Urinary bladder (tissue), 4 donors: ENCODE results near the gene LRRC47. TPM values are rescaled to one million over a fixed set of nuclear protein-coding genes. Genes with fewer than 3 reads are reported as not detected.

Experiments
- DNase-seq: peaks from one replicate; pipeline ENCODE4 v3.0.0-alpha.2; 2015; ENCODE audit errors: extremely low spot score
- H3K27ac ChIP-seq: one replicate; pipeline ENCODE4 v1.5.1; 2013; ENCODE audit warnings: low read depth, mild to moderate bottlenecking, moderate library complexity
- H3K36me3 ChIP-seq: one replicate; pipeline ENCODE4 v1.6.1; 2013; ENCODE audit warnings: mild to moderate bottlenecking, moderate library complexity; ENCODE audit not compliant: insufficient read depth
- H3K4me1 ChIP-seq: one replicate; pipeline ENCODE4 v1.6.1; 2013; ENCODE audit warnings: mild to moderate bottlenecking, moderate library complexity; ENCODE audit not compliant: insufficient read depth
- H3K4me3 ChIP-seq: one replicate; pipeline ENCODE4 v1.5.1; 2013; ENCODE audit warnings: low read depth, low read length
- WGBS: extraction: QIAGEN DNeasy Blood & Tissue Kit; methylation state at CpG from one replicate; pipeline ENCODE4 v1.1.7; 2013; 5-methylcytosine and 5-hydroxymethylcytosine counted together
- polyA plus RNA-seq: library from polyadenylated mRNA; stranded (reverse); fragments of 200-250 nt; gene quantifications from one replicate; pipeline ENCODE4 v1.2.3, GENCODE V29; 2013
- total RNA-seq: library from RNA; depleted of rRNA; stranded (reverse); fragments of >200 nt; gene quantifications from one replicate; pipeline ENCODE4 v1.2.3, GENCODE V29; 2014
- donor health status: healthy with polysubstance abuse.
- donor health status: healthy.

Gene LRRC47
- total and polyA plus RNA-seq, 2 donors = 17.8 to 31.0 TPM

DNA sequence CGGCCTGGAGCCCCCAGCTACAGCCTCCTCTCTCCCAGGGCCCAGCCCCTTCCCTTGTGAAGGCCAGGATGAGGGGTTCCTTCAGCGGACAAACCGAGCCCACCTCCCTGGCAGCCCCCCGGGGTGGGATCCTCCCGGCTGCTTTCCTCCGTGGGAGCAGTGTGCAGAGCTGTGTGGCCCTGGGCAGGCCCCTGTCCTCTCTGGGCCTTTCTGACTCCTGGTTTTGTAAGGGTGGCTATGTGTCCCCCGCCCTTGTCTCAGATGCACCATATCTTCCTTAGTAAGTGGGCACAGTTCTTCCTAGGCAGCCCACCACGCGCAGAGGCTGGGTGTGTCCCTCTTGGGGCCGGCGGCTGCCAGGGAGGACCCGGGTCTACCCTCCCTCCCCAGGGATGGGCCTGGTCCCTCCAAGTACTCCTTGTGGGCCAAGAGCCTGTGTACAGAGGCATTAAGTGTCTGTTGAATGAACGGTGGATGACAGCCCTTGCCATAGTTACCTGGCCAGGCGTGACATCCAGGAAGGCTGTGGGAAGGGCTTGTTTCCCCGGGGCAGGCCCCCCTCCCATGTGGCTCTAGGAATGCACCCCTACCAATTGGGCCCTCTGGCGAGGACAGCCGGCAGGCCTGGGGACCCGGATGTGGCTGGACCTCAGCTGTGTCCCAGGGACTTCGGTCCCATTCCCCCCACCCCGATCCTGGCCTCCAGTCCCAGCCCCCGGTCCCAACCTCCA is 19.9 kb downstream of the LRRC47 start:
- Histone ChIP-seq H3K4me1 (no peaks in the 10 kb centered on the region), H3K4me3 (no peak overlapping the region), H3K27ac (no peak overlapping the region), H3K36me3 (peaks cover 2% of the 10 kb centered on the region)
- 69% methylated on average over 21 of the region's 21 CpGs for WGBS
- DNase-seq = no peak

DNA sequence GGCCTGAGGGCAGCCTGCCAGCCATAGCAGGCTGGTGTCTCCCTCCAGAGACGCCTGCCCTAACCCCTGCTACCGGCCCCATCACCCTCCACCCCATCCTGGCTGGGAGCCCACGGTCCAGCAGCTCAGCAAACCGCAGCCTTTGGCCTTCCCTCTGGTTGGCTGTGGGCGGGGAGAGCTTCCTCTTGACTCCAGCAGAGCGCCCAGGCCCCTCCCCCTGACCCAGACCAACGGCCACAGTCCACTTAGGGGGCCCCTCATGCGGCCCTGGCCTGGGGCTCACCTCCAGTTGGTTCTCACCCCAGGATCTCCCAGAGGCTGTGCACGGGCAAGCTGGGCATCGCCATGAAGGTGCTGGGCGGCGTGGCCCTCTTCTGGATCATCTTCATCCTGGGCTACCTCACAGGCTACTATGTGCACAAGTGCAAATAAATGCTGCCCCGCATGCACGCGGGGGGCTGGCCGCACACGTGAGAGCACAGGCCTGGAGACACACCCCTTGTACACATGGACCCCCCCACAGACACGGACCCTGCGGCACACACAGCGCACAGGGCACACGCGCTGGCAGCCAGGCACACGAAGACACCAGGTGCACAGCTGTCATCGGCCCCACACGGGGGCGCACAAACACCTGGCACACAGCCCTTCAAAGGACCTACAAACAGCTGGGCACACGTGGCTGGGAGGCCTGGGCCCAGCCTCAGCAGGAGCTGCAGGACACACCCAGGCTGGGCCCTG is 20.6 kb downstream of the LRRC47 start:
- Histone ChIP-seq H3K27ac (no peak overlapping the region), H3K4me1 (no peaks in the 10 kb centered on the region), H3K4me3 (no peak overlapping the region), H3K36me3 (no peaks in the 10 kb centered on the region)
- WGBS = 31% methylated on average over 27 of the region's 27 CpGs
- no peak for DNase-seq

DNA sequence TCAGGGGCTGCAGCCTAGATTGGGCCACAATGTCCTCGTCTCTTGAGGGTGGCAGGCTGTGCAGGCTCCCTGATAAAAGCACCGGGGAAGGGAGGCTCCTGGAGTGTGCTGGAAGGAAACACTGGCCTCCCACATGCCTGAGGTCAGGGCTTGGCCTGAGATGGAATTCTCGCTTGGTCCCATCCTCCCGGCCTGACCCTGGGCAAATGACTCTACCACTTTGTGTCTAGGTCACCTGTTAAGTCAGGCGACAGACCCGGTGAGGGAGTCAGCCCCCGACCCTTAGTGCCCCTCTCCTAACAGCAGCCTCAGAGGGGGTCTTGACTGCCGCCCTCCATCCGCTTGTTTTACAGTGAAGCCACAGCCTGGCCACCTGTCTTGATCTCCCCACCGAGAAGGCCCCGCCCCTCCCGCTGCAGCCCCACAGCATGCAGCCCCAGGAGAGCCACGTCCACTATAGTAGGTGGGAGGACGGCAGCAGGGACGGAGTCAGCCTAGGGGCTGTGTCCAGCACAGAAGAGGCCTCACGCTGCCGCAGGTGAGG is 21.3 kb downstream of the LRRC47 start:
- H3K4me1 ChIP-seq = no peaks in the 10 kb centered on the region
- 49% methylated on average over 17 of the region's 17 CpGs for WGBS

DNA sequence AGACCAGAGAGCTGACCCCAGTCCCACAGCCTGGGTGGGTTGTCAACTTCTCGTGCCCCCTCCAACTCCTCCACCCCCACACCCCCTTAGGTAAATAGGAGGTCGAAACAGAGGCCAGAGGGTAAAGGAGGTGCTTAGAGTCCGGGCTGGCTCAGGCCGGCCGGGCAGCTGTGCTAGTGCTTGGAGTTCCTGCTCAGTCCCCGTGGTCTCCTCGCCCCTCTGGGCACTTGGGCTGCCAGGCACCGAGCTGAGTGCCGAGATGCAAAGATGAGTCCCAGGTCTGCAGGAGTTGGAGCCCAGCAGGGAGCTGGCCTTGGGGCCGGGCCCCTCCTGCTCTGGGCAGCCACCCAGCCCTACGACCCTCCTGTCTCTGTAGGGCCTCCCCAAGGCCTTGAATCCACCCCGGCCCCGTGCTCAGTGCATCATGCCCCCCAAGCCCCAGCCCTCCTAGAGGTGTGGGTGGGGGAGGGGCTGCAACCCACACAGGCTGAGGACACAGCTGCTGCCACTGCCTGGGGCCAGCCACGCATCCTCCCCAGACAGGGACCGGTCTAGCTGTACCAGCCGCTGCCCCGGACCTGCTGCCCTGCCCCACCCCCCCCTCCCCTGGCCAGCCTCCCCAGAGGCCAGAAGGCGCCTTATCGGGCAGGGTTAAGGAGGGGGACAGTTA is 21.9 kb downstream of the LRRC47 start:
- 80% methylated on average over 19 of the region's 19 CpGs for WGBS
- no peaks in the 10 kb centered on the region for H3K36me3 ChIP-seq
- no peak overlapping the region for H3K4me3 ChIP-seq
- H3K27ac ChIP-seq = no peak overlapping the region
- no peaks in the 10 kb centered on the region for H3K4me1 ChIP-seq
- no peak for DNase-seq

More for the DNA sequence above, 21.3 kb downstream of the LRRC47 start:
- no peak for DNase-seq
- no peak overlapping the region for H3K27ac ChIP-seq
- H3K4me3 ChIP-seq = no peak overlapping the region
- H3K36me3 ChIP-seq = no peaks in the 10 kb centered on the region

GRCh38 chr1:3773572-3774275 is 22.6 kb downstream of the LRRC47 start:
- WGBS = 73% methylated on average over 16 of the region's 16 CpGs
- DNase-seq = no peak
- no peaks in the 10 kb centered on the region for H3K36me3 ChIP-seq
- H3K27ac ChIP-seq = no peak overlapping the region
- H3K4me3 ChIP-seq = no peak overlapping the region
- H3K4me1 ChIP-seq = no peaks in the 10 kb centered on the region

GRCh38 chr1:3772715-3773571 is 23.4 kb downstream of the LRRC47 start, which contains the start of gene SMIM1:
TSS of gene SMIM1 (plus strand) at chr1:3772749. CDS start at chr1:3775374, 2,625 bp downstream.
- no peaks in the 10 kb centered on the region for H3K36me3 ChIP-seq
- H3K4me1 ChIP-seq = no peaks in the 10 kb centered on the region
- no peak for DNase-seq
- H3K27ac ChIP-seq = no peak within 1 kb of the TSS
- 16% methylated on average over 55 of the region's 55 CpGs for WGBS
- H3K4me3 ChIP-seq = peak within 1 kb of the TSS; percentile 53

DNA sequence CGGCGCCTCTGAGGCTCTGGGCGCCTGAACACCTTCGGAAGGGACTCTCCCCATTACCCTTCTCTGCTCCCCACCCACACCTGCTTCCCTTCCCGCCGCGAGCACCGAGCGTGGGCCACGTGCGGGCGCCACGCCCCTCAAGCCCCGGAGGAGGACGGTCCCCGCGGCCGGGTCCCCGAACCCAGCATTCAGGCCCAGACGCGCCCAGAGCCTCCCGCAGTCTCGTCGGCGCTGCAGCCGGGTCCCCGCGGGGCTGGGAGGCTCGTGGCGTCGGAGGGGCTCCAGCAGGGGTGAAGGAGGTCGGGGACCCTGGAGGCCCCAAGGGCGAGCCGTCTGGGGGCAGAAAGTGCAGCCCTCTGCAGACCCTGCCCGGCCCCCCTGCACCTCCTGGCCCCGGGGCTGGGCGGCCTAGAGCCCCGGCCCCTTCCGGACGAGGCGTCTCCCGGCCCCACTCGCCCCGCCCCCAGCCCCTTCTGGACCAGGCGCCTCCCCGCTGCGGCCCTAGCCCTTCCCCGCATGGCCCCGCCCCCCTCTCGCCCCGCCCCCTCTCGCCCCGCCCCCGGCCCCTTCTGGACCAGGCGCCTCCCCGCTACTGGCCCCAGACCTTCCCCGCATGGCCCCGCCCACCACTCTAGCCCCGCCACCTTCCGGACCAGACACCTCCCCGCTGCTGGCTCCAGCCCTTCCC is 24.1 kb downstream of the LRRC47 start:
- no peak overlapping the region for H3K27ac ChIP-seq
- no peaks in the 10 kb centered on the region for H3K4me1 ChIP-seq
- peak overlapping the region; percentile 53 for H3K4me3 ChIP-seq
- DNase-seq = peak; percentile 71
- no peaks in the 10 kb centered on the region for H3K36me3 ChIP-seq
- 1% methylated on average over 58 of the region's 61 CpGs for WGBS

GRCh38 chr1:3771108-3772026 is 24.9 kb downstream of the LRRC47 start:
- no peaks in the 10 kb centered on the region for H3K36me3 ChIP-seq
- no peak for DNase-seq
- H3K4me1 ChIP-seq = no peaks in the 10 kb centered on the region
- H3K4me3 ChIP-seq = peak overlapping the region; percentile 53
- H3K27ac ChIP-seq = no peak overlapping the region
- 38% methylated on average over 32 of the region's 32 CpGs for WGBS

DNA sequence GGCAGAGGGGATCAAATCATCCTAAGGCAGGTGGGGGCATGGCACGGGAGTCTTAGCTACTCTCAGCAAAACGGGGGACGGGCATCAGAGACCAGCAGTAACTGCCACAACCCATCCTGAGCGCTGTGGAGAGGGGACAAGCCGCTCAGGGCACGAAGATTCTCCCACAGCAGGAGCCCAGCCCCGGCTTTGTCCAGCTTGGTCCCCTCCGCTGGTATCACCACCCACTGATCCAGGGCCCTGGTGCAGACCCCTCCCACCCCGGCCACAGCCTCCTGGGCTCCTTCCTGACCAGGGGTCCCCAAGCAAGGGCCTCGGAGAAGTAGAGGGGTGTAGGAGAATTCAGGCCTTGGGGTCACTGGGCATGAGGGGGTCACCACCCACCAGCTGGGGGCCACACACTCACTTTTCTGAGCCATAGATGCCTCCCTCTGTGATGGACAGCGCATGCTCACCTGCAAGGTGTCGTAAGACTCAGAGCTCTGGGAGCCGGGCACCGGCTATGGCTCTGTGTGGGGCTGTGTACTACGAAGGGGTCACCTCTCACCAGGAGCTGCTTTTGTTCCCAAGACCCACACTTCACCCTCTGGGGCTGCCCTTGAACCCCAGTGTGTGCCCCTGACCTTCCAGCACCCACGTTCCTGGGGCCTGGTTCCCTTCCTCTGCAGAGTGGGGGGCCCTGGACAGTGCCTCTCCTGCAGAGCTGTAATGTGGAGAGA is 26.1 kb downstream of the LRRC47 start:
- no peak overlapping the region for H3K27ac ChIP-seq
- no peak for DNase-seq
- H3K4me3 ChIP-seq = no peak overlapping the region
- H3K4me1 ChIP-seq = no peaks in the 10 kb centered on the region
- 88% methylated on average over 16 of the region's 16 CpGs for whole genome bisulfite sequencing
- no peaks in the 10 kb centered on the region for H3K36me3 ChIP-seq

DNA sequence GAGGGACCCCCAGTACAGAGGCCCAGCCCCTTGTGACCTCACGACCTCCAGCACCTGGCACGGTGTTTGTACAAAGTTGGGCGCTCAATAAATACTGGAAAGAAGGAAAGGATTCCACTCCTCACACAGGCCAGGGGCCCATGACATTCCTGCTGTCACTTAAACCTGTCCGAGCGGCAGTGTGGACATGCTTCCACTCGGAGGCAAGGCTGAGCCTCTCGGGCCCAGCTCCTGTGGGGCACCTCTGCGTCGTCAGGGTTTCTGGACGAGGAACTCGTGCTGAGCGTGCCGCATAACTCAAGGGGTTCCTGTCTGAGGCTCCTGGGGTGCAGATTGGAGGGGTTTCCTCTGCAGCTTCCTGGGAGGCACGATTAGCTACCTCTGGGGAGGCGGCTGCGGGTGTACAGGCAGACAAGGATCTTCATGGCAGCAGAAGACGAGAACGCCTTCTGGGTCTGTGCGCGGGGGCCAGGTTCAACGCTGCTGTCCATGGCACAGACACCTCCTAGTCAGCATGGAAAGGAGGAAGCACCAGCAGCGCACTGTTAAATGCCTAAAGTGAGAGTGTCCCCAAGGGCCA is 27.4 kb downstream of the LRRC47 start:
- H3K4me1 ChIP-seq = no peaks in the 10 kb centered on the region
- WGBS = 89% methylated on average over 22 of the region's 22 CpGs
- H3K36me3 ChIP-seq = no peaks in the 10 kb centered on the region
- no peak overlapping the region for H3K4me3 ChIP-seq
- DNase-seq = no peak
- no peak overlapping the region for H3K27ac ChIP-seq
